GM18868 (cell line): Measurements from ENCODE around the gene TRIM49D2.
"Not testable (repeated sequence)": the region's sequence is repeated elsewhere in the genome, so short reads cannot be mapped to it uniquely, and the experiment has no call there.

ENCODE experiments used
- ATAC-seq: cut with Tn5 transposase; IDR thresholded peaks from one replicate; pipeline ENCODE4 v1.9.1; 2021; ENCODE audit warnings: mild to moderate bottlenecking, moderate library complexity; ENCODE audit not compliant: unreplicated experiment

The TRIM49D2 gene

DNA sequence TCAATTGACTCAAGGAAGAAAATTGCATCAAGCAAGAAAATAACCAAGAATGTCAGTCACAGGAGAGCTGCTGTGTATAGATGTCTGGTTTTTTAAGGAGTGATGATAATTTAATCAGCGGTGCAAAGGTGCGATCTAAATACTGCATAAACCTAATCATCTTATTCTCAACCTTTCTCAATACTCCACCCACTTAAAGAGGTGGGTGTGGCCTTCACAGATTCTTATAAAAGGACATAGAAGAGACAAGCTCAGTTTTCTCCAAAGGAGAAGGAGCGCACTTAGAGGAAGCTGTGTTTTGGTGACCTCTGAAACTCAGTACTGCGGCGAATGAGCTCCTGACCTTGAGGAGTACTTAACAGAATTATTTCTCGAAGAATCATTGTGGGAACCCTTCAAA lies at the start of gene TRIM49D2:
Gene TRIM49D2 (plus strand): TSS at position 301 of the 400 bp plus-strand sequence. CDS start 2,698 bp downstream, outside the sequence.
- ATAC-seq, result not testable (repeated sequence)

- not testable (repeated sequence) for ATAC-seq
These were observed 46.4 kb upstream of the TRIM49D2 start for GRCh38 chr11:89877511-89877910.

- ATAC-seq, result not testable (repeated sequence)
These were observed 30.6 kb upstream of the TRIM49D2 start for GRCh38 chr11:89893245-89893644.

GRCh38 chr11:89900809-89901208 lies 23.1 kb upstream of the TRIM49D2 start:
- ATAC-seq, result not testable (repeated sequence)

DNA sequence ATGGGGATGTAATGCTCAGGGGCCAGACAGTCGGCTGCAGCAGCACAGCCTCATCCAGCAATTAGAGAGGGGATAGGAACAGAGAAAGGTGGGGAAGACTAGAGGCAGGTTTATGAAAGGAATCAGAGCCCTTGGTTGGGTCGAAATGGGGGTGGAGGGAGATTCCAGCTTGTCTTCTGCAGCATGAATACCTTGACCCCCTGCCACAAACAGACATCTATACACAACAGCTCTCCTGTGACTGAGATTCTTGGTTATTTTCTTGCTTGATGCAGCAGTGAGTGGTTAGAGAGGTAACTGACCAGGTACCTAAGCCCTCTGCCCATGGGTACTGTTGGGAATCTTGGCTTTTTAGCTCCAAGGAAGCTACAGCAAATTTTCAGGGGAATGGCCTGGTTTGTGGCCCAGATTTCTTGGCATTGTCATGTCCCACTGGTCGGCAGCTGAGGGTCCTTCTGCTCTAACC lies 1.6 kb upstream of the TRIM49D2 start, which contains the start of gene TRIM49D1:
Gene TRIM49D1 (minus strand): TSS at position 51 of the 466 bp plus-strand sequence. CDS start 4,535 bp downstream, outside the sequence.
- no peak for ATAC-seq

DNA sequence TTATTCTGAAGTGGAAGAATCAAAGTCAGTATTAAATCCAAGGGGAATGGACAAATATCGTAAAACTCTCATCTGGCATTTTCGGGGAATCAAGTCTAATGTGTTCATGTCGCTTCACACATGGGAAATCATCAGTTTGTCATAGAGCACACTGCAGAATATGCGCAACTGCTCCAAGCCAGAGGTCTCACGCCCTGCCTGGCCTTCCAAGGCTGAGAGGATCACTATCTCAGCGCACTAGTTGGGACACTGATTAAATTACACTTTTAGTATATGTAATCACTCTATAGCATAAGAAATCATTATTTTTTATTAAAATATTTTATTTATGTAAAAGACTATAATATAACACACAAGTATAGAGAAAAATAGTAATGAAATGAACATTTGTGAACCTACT lies 37.0 kb downstream of the TRIM49D2 start:
- ATAC-seq, result not testable (repeated sequence)

DNA sequence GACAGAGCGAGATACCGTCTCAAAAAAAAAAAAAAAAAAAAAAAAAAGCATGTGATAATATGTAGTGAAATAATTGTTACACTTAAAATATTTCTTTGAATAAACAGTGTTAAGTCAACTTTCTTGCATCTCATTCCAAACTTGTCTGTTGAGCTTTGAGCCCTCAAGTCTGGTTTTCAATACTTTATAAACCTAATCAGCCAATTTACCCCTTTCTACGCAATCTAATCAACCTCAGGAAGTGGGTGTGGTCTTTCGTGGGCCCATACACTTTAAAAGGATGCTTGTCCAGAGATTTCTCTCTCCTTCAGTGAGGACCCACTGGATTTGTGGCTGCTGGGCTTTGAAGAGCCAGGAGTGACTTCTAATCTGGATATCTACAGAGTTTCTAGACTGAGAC lies 41.9 kb downstream of the TRIM49D2 start, which contains the start of gene TRIM64:
Gene TRIM64 (plus strand): TSS at position 301 of the 400 bp plus-strand sequence. CDS start 2,467 bp downstream, outside the sequence.
- ATAC-seq, result not testable (repeated sequence)
